ENCODE data around the gene SPATA6L.

SPATA6L gene

DNA sequence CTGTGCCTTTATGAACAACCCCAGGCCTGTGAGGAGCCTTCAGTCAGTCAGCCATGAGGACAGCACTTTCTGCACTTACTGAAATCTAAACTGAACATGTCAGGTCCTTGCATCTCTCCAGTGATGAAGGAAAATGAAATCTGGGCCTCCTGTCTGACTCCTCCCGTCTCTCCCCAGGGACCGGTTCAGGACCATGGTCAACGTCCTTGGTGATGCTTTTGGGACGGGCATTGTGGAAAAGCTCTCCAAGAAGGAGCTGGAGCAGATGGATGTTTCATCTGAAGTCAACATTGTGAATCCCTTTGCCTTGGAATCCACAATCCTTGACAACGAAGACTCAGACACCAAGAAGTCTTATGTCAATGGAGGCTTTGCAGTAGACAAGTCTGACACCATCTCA, 81.1 kb downstream of the SPATA6L start:
- DNase-seq: no peak

- DNase-seq: no peak
These were observed 81.6 kb downstream of the SPATA6L start for GRCh38 chr9:4584636-4585035.

- peak in 5 of 51 donors; percentile 6 to 19 (median 10) for DNase-seq
These were observed 83.3 kb downstream of the SPATA6L start for GRCh38 chr9:4583001-4583400.

GRCh38 chr9:4581861-4582565, 84.3 kb downstream of the SPATA6L start:
- peak in 3 of 51 donors; percentile 2 to 36 (median 2) for DNase-seq

DNA sequence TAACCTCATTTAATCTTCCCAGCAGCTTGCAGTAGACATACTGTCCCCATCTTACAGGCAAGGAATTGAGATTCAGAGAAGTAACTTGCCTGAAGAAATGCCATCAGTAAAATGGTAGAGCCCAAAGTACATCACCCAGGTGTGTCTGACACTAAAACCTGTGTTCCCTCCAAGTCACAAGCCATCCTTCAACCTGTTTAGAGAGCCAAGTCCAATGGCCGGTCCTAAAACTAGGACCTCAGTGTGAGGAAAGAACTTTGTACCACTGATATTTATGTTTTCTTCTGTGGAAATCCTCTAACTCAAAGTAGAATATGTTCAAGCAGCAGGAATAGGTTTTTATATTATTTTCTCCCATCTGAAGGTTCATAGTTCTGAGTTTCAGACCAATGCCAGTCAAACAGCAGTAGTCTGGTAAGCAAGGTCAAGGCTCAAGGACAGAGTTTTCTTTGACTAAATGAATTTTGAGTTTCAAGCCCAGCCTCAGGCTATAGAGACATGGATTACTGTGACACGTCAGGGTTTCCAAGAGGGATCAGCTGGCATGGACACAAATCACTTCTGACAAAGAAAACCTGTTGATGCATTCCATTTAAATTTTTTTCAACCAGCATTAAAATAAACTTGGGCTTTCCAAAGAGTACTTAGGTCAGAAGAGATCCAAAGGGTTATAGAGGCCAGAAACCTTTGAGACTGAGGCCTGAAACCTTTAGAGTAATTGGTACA, 85.1 kb downstream of the SPATA6L start:
- DNase-seq: no peak

DNA sequence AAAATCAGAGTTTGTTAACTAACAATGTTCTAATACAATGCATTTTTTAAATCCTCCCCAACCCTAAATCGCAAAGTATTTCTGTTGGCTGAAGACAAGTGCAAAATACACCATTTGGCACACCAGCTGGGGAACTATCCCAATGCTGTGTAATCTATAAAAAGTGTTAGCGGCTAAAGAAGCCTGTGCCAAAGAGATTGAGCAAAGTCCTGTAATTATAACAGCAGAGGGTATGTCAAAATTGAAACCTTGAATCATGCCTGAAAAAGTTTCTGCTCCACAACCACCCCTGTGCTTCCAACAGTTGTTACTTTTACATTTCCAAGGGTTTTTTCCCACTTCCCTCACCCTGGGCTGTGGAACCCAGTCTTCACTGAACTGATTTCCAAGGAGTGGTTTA, 87.3 kb downstream of the SPATA6L start:
- DNase-seq: no peak

- no peak for DNase-seq
These were observed 89.8 kb downstream of the SPATA6L start for GRCh38 chr9:4576448-4576847.

GRCh38 chr9:4575997-4576396, 90.3 kb downstream of the SPATA6L start:
- DNase-seq: no peak

DNA sequence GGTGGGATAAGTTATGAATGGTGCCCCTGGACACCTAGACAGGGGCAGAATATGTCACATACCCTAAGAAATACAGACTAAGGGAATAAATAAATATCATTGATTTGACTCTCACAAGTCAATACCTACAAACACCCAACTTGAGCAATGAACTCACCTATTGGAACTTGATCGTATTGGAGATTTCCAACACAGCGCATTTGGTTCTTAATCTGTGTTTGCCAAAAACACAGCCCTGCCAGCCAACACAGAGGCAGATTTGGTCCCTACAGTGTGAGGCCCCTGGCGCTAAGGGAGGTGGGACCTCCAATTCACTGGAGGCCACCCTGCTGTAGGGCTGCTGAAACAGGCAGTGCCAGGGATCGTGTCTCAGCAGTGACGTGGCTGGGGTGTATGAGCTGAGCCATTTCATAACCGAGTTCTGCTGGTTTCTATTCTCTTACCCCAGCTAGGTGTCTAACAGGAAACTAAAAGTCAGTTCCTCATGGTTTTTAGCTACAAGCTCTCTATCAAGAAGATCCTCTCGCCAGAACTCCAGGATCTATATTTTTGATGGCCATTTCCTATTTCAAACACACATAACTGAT, 91.5 kb downstream of the SPATA6L start:
- peak in 1 of 51 donors; percentile 18 for DNase-seq

DNA sequence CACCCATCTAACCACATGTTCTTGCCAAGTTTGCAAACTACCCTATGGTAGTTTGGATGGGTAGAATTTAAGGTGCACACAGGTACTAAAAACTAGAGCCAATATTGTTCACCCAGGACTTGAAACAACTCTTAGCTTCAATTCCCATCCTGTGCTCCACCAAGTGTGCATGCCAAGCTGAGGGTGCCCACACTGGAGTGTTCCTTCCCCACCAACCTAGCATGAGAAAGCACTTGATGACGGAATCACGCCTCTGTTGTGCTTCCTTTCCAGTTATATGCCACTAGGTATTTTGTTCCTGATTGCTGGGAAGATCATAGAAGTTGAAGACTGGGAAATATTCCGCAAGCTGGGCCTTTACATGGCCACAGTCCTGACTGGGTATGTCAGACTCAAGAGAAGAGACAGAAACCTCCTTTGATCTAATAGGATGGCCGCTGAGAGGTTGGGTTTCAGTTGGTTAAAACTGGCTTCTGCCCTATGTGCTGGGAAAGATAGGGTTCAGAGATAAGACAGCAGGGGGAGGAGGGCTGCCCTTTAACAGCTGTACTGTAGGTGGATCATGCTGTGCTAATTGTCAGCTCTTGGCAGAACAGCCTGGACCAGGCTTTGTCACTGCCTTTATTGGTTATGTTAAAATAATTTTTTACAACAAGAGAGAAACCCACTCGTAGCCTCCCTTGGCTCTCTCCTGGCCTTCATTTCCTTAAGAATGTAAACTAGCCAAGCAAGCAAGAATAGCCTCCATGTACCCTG, 92.5 kb downstream of the SPATA6L start:
- DNase-seq: peak in 1 of 51 donors; percentile 59

- no peak for DNase-seq
These were observed 93.1 kb downstream of the SPATA6L start for GRCh38 chr9:4573176-4573575.

DNA sequence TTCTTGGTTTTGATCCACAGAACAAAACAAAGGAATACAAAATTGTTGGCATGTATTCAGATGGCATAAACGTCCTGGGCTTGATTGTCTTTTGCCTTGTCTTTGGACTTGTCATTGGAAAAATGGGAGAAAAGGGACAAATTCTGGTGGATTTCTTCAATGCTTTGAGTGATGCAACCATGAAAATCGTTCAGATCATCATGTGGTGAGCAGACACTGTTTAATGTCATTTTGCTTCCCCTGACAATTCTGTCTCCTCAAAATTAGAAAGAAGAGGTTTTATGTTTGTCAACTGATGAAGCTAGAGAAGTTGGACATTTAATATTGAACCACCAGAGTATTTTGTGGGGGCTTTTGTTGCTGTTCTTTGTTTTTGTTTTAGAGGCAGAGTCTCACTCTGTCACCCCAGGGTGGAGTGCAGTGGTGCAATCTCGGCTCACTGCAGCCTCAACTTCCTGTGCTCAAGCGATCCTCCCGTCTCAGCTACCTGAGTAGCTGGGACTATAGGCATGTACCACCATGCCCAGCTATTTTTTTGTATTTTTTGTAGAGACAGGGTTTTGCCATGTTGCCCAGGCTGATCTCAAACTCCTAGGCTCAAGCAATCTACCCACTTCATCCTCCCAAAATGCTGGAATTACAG, 94.0 kb downstream of the SPATA6L start:
- DNase-seq: no peak

DNA sequence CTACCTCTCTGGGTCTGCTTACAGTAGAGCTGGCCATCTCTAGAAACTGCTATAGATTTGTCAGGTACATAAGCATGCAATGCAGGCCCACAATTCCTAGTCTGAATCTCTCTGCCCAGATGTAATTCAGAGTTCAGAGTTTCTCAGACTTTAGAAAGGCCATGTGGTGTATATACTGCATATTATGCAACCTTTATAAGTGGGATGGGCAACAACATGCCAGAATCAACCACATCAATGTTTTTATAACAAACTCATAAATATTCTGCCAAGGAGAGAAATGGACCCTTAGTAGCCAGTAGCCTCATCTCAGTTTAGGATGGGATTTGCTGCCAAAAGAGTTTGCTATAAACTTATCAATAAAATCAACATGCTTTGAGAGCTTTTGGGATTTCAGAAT, 97.2 kb downstream of the SPATA6L start:
- DNase-seq: no peak

DNA sequence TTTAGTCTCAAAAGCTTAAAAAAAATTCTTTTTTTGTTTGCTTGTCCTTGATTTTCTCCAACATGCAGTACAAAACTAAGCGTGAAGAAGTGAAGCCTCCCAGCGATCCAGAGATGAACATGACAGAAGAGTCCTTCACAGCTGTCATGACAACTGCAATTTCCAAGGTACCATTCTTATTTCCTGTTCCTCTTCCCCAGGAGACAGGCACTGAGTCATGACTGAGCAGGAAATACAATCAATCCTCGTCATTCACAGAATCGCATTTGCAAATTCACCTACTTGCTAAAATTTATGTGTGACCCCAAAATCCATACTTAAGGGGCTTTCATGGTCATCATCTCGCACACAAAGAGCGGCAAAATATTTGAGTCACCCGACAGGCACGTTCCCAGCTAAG, 98.7 kb downstream of the SPATA6L start:
- DNase-seq: no peak

- DNase-seq: peak in 16 of 51 donors; percentile 2 to 43 (median 14)
These were observed 99.5 kb downstream of the SPATA6L start for GRCh38 chr9:4566806-4567205.

GRCh38 chr9:4563105-4563504, 103.2 kb downstream of the SPATA6L start:
- DNase-seq: no peak

GRCh38 chr9:4559261-4560182, 106.8 kb downstream of the SPATA6L start:
- no peak for DNase-seq

DNA sequence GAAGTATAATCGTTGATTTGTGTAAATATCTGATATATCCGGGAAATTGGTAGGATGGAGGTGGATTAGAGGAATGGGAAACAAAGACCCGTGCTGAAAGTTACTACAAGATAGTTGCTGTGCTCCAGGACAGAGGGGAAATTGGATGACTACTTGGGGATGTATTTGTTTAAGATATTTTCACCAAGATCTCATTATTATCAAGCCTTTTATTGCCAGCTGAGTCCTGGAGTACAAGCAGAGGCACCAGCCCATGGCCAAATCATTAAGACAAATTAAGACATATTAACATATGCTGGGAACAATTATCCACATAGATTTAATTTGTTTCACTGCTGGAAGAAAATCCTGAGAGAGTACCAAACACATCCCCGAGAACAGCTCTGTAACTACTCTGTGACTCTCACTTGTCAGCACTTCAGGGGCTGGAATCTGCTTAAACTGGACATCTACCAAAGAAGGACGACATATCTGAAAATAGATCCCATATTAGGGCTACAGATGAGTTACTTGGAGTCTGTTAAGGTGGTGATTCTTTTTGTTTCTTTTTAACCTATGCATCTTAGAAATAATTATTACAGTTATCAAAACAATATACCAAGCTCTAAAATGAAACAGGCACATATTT, 107.8 kb downstream of the SPATA6L start:
- DNase-seq: no peak

DNA sequence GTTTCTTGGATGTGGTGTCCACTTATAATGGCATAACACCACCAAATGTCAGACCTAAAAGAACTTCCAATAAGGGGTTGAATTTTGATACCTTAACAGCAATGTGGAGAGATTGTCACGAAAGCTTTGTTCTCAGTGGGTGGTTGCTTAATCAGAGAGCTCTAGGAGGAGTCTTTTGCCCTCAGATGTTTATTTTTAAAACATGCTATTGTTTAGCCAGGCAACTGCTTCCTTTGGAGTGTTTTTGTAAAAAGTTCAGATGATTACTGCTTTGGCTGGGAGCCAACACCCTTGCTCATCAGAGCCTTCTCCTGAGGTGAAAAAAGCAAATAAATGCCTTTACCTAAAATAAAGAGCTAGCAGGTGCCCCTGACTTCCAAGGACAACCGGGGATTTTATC, 111.0 kb downstream of the SPATA6L start:
- DNase-seq: no peak

DNA sequence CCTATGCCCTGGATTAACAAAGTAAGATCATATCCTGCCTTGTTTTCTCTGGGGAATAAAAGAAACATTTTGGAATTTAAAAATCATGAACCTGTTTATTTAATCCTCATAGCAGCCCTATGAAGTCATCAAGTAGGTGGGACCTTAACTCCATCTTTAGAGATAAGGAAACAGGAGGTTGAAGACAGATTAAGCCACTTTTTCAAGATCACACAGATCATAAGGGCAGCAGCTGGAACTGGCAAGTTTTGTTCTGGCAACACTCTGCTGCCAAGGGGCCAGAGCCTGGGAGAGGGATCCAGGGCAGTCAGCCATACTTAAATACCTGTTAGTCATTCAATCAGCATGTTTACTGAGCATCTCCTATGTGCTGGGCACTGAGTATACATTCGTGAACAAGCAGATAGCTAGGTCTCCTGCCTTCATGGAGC, 112.3 kb downstream of the SPATA6L start:
- DNase-seq: no peak
